SK-N-DZ (cell line): ENCODE results near the gene PABPC3.

Experiments
- DNase-seq: peaks from one replicate; pipeline ENCODE4 v3.0.0-alpha.2; 2015; ENCODE audit warnings: low spot score
- small RNA-seq, 2 experiments: library from RNA; depleted of rRNA; stranded (forward); fragments of <200 nt; gene quantifications; one replicate each; pipeline ENCODE3, GENCODE V24; 2014

The PABPC3 gene

DNA sequence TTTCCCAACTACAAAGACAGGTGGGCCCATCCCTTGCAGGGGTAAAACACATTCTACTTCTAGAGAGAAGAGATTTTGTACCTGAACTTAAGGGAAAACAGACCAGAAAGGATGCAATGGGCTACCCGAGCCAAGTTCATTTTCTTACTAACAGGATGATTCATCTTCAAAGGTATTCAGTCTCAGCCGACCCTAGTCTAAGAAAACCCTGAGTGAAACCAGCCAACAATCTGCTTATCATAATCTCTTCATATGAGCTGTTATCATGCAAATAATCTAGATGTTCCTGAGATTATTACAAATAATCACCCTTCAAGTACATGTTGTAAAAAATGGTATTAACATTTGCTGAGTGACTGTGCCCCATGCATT is 15.6 kb downstream of the PABPC3 start:
- no peak for DNase-seq

DNA sequence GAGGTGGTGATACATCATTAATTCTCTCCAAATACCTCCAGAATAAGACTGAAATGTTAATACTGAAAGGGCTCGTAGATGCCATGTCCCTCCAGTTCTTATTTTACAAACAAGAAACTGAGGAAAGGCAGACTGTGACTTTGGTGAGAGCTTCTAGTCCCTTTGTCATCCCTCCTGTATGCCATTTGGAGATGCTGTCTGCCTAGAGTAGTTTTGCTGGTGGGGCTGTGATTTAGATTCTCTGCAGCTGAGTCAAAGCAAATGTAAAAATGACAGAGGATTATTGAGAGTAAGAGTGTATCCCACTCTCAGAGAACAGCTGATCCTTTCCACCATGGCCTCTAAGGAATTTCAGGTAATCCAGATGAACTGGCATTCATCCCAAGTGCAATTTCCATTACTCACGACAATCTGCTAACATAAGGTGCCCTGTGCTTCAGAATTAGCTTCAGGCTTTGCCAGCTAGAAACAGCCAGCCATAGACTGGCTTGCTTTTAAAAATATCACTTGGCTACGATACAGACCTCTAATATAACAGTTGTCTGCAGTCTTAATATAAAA is 16.8 kb downstream of the PABPC3 start:
- DNase-seq: no peak

DNA sequence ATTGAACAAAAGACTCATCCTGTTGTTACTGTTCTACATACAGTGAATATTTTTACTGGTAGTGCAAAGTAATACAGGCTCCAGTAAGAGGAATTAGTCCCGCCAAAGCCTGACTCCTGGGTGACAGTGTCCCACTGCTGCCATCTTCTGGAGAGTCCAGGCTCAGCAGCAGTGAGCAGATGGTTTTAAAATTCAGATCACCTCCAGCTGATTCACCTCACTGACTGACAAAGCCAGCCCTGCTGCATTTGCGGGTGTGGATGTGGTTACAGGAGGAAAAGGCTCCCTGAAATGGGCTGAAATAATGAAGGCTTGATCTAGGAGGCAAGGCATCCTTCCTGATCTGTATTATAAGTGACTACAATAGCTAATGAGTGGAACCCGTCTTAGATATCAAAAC is 18.3 kb downstream of the PABPC3 start:
- DNase-seq: peak; percentile 62

DNA sequence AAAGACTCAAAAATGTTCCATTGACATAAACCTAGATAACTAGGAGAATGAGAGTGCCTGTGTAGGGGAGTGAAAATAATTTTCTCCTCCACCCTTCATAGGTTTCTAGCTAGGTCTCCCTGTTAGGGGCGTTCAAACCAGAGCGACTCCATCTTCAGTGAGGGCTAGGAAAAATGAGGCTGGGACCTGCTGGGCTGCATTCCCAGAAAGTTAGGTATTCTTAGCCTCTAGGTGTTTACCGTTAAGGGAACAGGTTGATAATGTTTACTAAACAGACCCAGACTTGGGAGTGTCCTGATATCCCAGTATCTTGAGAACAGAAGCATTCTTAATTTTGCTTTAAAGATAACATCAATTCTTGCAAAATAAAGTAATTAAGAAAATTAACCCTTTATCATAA is 20.1 kb downstream of the PABPC3 start:
- no peak for DNase-seq

DNA sequence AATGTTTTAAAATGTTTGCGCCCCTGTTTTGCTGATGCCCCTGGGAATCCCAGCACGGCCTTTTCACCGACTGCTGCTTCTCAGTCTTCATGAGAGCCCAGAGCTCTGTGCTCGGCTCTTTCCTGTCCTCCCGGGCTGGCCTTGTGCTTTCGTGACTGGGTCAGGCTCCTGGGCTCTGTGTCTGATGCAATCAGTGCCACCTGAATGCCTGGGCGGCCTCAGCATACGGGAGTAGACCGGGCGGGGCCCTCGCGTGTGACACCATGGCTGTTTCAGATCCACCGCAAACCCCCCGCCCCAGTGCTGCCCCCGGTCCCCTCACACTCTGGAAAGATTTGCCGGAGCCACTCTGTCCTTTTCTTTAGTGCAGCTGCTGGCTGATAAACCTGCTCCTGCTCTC is 21.4 kb downstream of the PABPC3 start:
- no peak for DNase-seq

DNA sequence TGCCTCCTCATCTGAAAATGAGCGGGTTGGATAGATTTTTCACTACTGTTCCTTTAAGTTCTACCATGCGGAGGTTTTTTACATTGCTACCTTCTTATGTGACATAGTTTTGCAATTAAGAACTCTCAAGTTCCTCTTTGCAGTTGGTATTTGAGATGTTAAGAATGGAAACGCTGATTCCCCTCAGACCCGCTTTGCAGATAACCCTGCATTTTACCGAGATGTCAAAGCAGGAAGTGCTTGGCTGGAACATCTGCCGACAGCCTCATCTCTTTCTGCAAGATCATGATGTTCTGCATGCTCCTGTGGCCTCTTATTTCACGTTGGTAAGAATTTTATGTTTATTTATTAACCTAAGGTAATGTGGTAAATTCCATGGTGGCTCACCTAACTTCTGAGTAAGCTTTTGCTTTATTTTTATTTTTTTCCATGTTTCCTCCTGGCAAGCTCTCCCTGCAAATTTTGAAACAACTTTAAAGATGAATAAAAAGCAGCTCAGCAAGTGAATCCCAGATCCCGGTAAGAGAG is 22.5 kb downstream of the PABPC3 start:
- DNase-seq: no peak

DNA sequence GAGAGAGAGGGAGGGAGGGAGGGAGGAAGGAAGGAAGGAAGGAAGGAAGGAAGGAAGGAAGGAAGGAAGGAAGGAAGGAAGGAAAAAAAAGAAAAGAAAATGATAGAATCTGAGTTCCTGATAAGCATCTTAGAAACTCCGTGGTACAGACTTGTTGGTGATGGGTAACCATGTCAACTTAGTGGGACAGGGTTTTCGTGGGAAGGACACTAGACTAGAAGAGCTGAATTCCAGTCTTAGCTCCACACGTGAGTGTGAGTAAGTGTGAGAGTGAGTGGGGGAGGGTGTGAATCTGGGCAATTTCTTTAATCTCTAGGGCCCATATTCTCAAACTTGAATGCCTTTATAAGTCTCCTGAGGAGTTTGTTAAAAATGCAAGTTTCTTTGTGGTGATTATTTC is 35.0 kb downstream of the PABPC3 start:
- no peak for DNase-seq

DNA sequence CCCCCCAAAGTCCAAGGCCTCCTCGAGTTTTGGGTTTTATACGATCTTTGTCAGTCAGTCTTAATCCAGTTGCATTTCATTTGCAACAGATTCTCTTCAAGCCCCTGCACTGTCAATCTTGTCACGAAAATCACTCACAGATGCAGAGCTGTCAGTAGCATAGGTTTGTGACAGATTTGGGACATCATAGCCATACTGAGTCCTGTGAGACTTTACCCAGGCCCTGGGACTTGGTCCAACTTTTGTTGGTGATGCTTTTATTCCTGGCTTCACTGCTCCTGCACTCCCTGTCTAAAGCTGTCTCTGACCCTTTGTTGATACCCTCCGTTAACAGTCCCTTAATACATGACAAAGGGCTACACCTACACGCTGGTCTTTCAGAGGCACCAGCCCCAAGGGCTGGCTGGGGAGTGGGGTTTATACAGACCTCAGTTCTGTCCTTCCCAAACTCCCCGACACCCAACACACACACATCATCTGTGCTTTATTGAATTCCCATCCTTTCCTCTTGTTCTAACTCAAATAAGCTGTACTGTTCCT is 36.0 kb downstream of the PABPC3 start:
- DNase-seq: no peak

DNA sequence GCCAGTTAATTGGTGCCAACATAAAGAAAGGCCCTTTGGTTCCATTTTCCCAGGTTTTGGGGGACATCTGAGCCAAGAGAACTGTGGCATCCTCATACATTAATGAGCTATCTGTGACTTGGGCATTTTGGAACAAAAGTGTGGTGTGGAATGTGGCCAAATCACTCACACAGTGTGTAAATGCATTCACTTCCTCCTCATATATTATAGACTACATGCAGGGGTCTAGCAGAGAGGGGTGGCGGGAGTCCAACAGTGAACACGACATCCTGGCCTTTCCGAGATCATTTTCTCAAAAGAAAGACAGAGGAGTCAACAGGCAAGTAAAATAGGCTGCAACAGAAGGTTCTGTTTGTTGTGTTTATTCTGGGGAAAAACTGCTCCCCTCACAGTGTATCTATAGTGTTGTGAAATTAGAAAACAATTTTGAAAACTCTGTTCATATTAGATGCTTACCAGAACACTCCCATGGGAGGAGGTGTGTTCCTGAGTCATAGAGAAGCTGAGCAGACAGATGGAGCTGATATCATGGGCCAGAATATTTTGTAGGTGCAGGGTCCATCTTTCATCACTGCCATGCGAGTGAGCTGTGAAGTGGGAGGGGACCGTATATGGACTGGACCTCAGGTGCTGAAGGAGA is 36.9 kb downstream of the PABPC3 start:
- DNase-seq: no peak

DNA sequence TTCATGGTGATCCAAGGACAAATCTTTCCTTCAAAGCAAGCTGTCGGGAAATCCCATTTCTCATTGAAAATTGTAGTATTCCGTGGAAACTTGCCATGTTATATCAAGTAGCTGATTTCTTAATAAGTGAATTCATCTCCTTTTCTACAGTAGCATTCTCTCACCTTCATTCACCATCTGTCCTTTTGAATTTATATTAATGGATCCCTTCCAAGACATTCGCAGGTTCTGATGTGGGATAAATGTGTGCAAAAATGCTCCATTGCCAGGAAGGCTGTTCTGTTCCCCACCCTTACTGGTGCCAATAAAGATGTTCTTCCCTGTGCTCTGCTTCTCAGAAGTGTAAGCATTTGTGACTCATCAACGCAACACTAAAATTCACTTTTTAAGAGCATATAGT is 40.0 kb downstream of the PABPC3 start:
- DNase-seq: no peak

DNA sequence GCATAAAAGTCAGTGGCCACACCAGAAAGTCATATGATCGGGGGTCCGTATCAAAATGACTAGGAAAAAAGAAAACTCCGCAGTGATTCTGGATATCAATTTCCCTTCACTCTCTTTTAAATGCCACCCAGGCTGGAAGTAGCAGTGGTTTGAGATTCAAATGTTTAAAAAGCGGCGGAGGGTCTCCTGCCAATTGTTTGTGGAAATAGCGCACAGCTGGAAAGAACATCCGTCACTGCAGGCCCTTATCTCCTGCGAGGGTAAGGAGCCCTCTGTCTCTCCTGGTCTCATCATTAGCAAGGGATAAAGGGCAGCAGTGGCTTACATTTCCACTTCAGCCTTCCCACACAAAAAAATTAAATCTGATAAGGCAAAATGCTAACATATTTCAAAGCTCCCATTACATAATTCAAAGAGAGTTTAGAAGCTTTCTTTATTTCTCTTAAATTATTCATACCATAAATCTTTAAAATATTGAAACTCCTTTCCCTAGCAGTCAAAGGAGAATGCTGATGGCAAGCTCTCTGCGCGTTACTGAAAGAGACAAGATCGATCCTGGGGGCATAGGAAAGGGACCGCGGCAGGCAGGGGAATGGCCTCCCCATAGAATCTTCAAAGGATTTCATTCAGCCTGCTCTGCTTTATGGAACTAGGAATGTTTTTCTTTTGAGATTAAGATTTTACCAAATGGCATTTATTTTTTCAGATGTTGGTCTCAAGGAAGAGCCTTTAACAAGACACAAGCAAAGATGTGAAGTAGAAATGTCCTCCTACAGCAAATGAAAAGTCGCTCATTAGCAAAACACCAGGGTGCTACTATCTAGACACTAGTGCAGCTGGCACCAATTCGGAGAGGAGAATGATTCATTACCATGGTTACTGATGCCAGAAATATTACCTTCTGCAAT is 41.2 kb downstream of the PABPC3 start:
- DNase-seq: no peak

DNA sequence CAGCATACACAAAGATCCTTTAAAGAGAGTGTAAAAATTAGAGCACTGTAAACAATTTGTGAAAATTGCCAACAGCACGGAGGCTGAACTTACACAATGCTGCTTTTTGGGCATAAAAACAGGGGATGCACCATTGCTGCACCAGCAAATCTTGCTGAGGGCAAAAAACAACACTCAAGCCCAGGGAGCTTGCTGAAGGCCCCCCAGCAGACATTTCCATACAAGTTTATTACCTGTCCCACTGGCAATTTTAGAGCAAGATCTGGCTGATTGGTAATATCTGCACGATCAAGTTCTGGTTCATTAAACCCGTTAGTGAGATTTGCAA is 41.8 kb downstream of the PABPC3 start:
- DNase-seq: no peak

DNA sequence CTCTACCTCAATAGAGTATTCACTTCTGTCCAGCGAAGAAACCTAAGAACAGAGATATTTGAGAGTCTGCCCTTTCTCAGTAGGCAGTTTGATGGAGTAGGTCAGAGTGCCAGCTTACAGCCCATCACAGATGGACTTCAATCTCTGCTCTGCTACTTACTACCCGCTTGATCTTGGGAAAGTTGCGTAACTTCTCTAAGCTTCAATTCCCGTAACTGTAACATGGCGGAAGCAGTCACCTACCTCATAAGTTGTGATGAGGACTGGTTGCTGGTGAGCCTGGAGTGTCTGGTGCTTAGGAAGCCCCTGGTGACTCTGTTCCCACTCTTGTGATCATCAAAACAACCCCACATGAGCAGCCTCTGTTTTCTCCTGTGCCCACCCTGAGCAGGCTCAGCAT is 45.1 kb downstream of the PABPC3 start:
- DNase-seq: no peak

DNA sequence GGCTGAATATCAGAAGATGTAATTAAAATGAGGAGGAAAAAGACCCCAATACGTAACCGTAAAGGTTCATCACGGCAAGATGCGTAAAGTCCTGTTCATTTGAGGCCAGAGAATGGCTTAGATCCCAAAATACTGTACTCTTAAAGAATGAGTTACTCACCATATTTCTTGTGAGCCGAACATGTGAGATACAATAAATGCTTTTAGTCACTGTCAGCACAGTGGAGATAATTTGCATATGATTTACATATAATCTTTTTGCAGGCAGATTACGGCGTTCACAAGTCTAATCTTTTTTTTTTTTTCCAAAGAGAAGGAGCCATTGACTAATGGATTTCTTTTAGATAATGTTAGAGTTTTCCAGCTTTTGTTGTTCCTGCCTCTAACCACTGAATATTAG is 47.8 kb downstream of the PABPC3 start:
- no peak for DNase-seq

DNA sequence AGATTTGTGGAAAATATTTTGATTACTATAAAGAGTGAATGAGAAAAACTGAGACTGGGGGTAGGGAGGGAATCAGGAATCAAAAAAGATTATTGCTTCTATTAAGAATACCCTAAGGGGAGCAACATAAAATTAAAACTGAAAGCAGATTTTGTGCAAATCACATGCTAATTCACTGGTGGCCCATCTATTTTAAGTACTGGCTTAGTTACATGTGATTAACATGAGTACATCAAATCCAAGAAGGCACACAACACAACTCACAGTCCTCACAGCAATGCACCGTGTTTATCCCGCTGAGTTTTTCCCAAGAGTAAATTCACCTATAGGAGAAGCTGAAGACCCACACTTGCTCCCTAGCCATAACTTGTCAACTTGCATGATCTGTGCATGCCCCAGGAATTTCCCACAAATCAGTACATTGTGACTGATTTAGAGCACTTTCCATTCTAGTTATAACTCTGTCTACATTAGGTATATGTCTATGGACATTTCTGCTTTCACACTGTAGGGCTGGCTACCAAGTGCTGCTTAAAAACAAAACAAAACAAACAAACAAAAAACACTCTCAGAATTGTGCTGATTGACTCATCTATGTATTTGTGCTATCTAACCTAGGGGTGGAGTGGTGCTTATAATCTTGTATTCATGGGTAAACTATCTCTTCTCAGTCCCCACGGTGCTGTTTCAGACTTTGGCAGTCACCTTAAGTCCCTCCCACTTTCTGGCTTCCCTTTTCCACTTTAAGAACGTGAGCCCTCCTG is 51.9 kb downstream of the PABPC3 start:
- no peak for DNase-seq

DNA sequence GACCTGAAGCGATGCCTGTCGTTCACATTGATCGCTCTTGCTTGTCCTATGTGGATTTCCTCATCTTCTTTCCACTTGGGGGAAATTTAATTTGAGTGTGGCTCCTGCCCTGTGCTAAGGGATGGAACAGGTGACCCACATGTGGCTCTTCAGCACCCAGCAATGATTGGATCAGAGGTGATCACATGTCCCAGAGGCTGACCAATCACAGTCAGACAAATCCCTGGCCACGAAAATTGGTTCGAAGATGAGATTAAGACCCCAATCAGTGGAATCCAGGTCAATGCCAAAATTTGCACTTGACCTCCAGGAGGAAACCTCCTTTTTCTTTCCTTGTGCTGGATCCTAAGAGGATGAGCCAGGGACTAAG is 52.5 kb downstream of the PABPC3 start:
- no peak for DNase-seq

Small RNA genes within 50 kb of the gene (small RNA-seq; reads per million reads assigned to genes)
- 0 reads per million in 2 experiments for gene AL359757.2
